ENCODE data around the gene PALLD. TPM values are rescaled to one million over a fixed set of nuclear protein-coding genes. Genes with fewer than 3 reads are reported as not detected.

Gene PALLD
- total RNA-seq, 1 donor from 2014 or later: 93.5 TPM

DNA sequence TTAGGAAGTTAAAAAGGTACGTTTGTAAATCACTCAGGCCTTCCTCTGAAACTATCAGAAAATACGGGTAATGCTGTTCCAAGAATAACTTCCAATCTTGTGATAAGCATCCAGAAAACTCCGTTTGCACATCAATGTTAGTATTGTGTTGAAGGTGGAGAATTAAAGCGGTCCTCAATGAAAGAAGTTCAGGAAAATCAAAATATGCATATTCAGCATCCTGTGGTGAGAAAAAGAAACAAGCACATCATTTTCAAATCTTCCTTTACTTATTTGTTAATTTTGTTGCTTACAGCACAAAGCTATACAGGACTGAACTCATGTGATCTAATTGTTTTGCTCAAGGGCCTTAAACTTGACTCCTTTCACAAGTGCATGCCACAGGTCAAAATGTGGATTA, 35.0 kb upstream of the PALLD start:
- Mint-ChIP-seq H3K27ac (no peak overlapping the region), H3K36me3 (no peaks in the 10 kb centered on the region), H3K9me3 (no peaks in the 10 kb centered on the region), H3K4me1 (ENCODE audit: unreplicated experiment) (no peaks in the 10 kb centered on the region), H3K4me3 (no peak overlapping the region), H3K27me3 (no peaks in the 10 kb centered on the region)
- no peak for DNase-seq (ENCODE audit: extremely low spot score, unreplicated experiment)
- TF ChIP-seq CTCF (conservative IDR thresholded peaks at IDR 0.05): no peak

DNA sequence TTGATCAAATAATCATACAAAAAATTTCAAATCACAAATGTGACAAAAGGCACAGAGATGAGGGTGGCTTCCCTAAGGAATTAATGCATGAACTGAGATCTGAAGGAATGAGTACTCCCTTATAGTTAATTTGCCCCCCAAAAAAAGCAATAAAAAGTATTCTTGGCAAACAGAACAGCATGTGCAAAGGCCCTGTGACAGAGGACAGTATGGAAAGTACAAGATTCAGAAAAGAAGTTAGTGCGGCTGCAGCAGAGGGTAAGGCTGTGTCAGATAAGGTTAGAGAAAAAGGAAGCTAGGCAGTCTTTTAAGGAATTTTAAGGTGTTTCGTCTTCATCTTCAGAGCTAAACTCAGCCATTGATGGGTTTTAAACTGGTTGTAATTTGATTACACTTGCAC, 23.9 kb upstream of the PALLD start:
- Mint-ChIP-seq H3K4me1 (ENCODE audit: unreplicated experiment) (peaks cover 20% of the 10 kb centered on the region), H3K4me3 (no peak overlapping the region), H3K27ac (no peak overlapping the region), H3K9me3 (peaks cover 5% of the 10 kb centered on the region), H3K36me3 (peaks cover 10% of the 10 kb centered on the region), H3K27me3 (no peaks in the 10 kb centered on the region)
- no peak for DNase-seq (ENCODE audit: extremely low spot score, unreplicated experiment)
- no peak for TF ChIP-seq CTCF (conservative IDR thresholded peaks at IDR 0.05)

DNA sequence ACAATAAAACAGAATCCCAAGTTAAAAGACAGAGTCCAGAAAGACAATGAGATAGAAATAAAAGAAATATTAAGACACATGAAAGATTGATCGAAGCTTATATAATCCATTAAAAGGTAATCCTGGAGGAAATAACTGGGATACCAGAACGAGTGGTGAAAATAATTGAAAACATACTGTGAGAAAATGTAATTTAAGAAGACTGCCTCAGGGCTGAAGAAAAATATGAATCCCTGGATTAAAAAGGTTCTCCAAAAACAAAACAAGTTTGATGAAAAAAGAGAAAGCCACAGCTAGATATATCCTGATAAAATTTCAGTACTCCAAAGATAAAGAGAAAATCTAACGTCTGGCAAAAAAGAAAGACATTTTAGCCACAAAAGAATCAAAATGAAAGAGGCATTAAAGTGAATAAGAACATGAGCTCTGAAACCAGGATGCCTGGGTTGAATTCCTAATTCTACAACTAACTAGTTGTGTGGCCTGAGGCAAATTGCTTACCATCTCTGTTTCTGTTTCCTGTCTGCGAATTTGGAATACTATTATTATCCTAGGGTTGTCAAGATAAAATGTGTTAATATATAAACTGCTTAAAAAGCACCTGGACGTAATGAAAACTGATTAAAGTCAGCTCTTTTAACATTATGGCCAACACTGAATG, 22.1 kb upstream of the PALLD start:
- TF ChIP-seq CTCF (conservative IDR thresholded peaks at IDR 0.05): no peak
- H3K4me3 Mint-ChIP-seq: no peak overlapping the region
- peaks cover 10% of the 10 kb centered on the region for H3K36me3 Mint-ChIP-seq

GRCh38 chr4:168475745-168476144, 21.1 kb upstream of the PALLD start:
- peak overlapping the region; percentile 23 for H3K4me3 Mint-ChIP-seq
- H3K9me3 Mint-ChIP-seq: peaks cover 5% of the 10 kb centered on the region
- H3K36me3 Mint-ChIP-seq: peaks cover 6% of the 10 kb centered on the region
- H3K27me3 Mint-ChIP-seq: no peaks in the 10 kb centered on the region
- no peak overlapping the region for H3K27ac Mint-ChIP-seq
- H3K4me1 Mint-ChIP-seq (ENCODE audit: unreplicated experiment): peaks cover 31% of the 10 kb centered on the region
- no peak for DNase-seq (ENCODE audit: extremely low spot score, unreplicated experiment)
- no peak for TF ChIP-seq CTCF (conservative IDR thresholded peaks at IDR 0.05)

More for the DNA sequence above, 22.1 kb upstream of the PALLD start:
- no peak for DNase-seq (ENCODE audit: extremely low spot score, unreplicated experiment)
- Mint-ChIP-seq H3K27ac (no peak overlapping the region), H3K9me3 (peaks cover 5% of the 10 kb centered on the region), H3K27me3 (no peaks in the 10 kb centered on the region), H3K4me1 (ENCODE audit: unreplicated experiment) (peaks cover 24% of the 10 kb centered on the region)

GRCh38 chr4:168478868-168479267, 18.0 kb upstream of the PALLD start:
- TF ChIP-seq CTCF (conservative IDR thresholded peaks at IDR 0.05): no peak
- Mint-ChIP-seq H3K4me3 (peak overlapping the region; percentile 78), H3K36me3 (peaks cover 3% of the 10 kb centered on the region), H3K27ac (peak overlapping the region; percentile 34), H3K9me3 (peaks cover 5% of the 10 kb centered on the region), H3K27me3 (no peaks in the 10 kb centered on the region), H3K4me1 (ENCODE audit: unreplicated experiment) (peaks cover 32% of the 10 kb centered on the region)
- DNase-seq (ENCODE audit: extremely low spot score, unreplicated experiment): no peak

All from type B pancreatic cell (in vitro differentiated cells).